Measurements from ENCODE around the gene EMID1.

GRCh38 chr22:29213493-29213892 is 7.8 kb downstream of the EMID1 start:
- TF ChIP-seq EP300 (IDR thresholded peaks at IDR 0.05; ENCODE audit: borderline replicate concordance) (no peak), REST (IDR thresholded peaks at IDR 0.05; ENCODE audit: low read depth) (no peak), EGR1 (IDR thresholded peaks at IDR 0.05) (no peak)

Data from Ishikawa (cell line).